Thoracic aorta (tissue), 2 donors: ENCODE measurements around the gene TMEM123. TPM values are rescaled to one million over a fixed set of nuclear protein-coding genes. Genes with fewer than 3 reads are reported as not detected.

Experiments
- ATAC-seq: fragments of 150-250 bp; one replicate; pipeline ENCODE4 v1.8.0; 2017; ENCODE audit warnings: low read depth; ENCODE audit not compliant: insufficient number of reproducible peaks, low FRiP score
- DNase-seq: peaks from one replicate; pipeline ENCODE4 v3.0.0-alpha.2; 2020; ENCODE audit warnings: low spot score
- H3K27ac ChIP-seq, 2 donors: fragments of 200-600 bp; sonication (generic); 1 replicate in 1 of 2; 2 replicates in 1 of 2; pipeline ENCODE4 v1.5.1; 2016; ENCODE audit warnings: mild to moderate bottlenecking in 2 of 2, moderate library complexity in 2 of 2
- H3K27me3 ChIP-seq: fragments of 200-600 bp; sonication (generic); replicated peaks from 2 replicates; pipeline ENCODE4 v1.6.0; 2016; ENCODE audit warnings: mild to moderate bottlenecking; ENCODE audit not compliant: insufficient read depth
- H3K36me3 ChIP-seq: fragments of 200-600 bp; sonication (generic); one replicate; pipeline ENCODE4 v1.5.1; 2016
- H3K4me1 ChIP-seq, 2 donors: fragments of 200-600 bp; sonication (generic); 1 replicate in 1 of 2; 2 replicates in 1 of 2; pipeline versions ENCODE4 v1.5.1 to v1.6.0; 2016; ENCODE audit warnings: low read depth in 2 of 2, mild to moderate bottlenecking in 1 of 2; ENCODE audit not compliant: control insufficient read depth in 1 of 2
- H3K4me3 ChIP-seq: fragments of 200-600 bp; sonication (generic); 2 replicates; pipeline ENCODE4 v1.5.1; 2016; ENCODE audit warnings: mild to moderate bottlenecking
- H3K9me3 ChIP-seq: fragments of 200-600 bp; sonication (generic); 2 replicates; pipeline ENCODE4 v1.5.1; 2016
- total RNA-seq, 2 donors: library from RNA; depleted of rRNA; stranded (reverse); fragments of >200 nt; gene quantifications; one replicate each; pipeline versions ENCODE4 v1.1.0 to v1.2.3, GENCODE V29; 2016
- TF ChIP-seq, protein P1 (sequence below): fragments of 200-600 bp; sonication (generic); IDR thresholded peaks from one replicate; pipeline ENCODE4 v1.5.1; 2019; ENCODE audit warnings: antibody characterized with exemption

The TMEM123 gene
- total RNA-seq, 2 donors from 2014 or later = 50.8 to 77.5 TPM

DNA sequence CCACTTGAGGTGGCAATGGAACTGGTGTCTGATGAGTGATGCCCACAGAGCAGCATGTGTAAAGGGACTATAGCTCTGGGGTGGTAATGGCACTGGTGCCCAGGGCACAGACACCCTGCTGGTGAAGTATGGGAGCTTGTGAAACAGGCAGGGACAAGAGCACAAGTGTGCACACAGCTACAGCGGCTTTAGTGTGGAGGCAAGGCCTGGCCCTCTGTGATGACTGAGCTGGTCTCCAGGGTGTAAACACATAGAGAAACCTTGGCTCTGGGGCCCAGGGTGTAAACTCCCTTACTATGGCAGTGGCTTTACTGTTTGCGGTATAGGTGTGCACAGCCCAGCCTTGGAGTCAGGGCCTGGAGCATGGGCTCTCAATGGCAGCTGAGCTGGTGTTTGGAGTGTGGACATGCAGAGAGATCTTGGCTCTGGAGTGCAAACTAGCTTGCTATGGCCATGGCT lies 59.3 kb downstream of the TMEM123 start:
- DNase-seq (no peak), ATAC-seq (no peak)
- peaks cover 22% of the 10 kb centered on the region for H3K36me3 ChIP-seq
- TF ChIP-seq, protein P1, sequence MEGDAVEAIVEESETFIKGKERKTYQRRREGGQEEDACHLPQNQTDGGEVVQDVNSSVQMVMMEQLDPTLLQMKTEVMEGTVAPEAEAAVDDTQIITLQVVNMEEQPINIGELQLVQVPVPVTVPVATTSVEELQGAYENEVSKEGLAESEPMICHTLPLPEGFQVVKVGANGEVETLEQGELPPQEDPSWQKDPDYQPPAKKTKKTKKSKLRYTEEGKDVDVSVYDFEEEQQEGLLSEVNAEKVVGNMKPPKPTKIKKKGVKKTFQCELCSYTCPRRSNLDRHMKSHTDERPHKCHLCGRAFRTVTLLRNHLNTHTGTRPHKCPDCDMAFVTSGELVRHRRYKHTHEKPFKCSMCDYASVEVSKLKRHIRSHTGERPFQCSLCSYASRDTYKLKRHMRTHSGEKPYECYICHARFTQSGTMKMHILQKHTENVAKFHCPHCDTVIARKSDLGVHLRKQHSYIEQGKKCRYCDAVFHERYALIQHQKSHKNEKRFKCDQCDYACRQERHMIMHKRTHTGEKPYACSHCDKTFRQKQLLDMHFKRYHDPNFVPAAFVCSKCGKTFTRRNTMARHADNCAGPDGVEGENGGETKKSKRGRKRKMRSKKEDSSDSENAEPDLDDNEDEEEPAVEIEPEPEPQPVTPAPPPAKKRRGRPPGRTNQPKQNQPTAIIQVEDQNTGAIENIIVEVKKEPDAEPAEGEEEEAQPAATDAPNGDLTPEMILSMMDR = no peak
- no peaks in the 10 kb centered on the region for H3K27me3 ChIP-seq
- H3K9me3 ChIP-seq = no peaks in the 10 kb centered on the region
- H3K4me1 ChIP-seq = peaks cover 0 to 3% of the 10 kb centered on the region in 2 donors
- H3K27ac ChIP-seq = no peak overlapping the region
- H3K4me3 ChIP-seq = no peak overlapping the region

DNA sequence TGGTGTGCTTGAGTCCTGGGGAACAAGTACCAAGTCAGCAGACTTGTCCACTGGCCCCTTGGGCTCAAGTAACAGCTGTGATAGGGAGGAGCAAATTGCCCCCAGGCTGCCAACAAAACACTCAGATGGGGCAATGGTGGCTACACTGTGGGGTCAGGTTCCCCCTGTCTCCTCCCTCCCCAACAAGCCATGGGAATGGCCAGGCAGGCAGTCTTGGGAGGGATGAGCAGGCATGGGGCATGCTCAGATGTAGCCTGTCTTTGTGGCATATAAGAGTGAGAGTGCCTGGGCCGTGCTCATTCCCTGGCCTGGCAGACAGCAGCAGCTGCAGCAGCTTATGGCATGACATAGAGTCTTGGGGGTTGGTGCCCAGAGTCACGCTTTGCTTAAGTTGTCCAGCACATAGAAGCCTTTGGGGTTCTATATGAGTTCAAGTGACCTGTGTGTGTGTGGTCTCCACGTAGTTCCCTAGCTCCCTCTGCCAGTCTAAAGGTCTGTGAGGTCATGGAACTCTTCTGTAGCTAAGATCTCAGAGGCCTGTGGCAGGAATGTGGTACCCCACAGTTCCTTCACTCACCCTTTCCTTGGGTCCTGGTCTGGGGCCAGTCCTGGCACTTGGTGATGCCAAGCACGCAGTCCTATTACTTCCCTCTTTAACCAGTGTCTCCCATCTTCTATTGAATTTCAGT lies 60.9 kb downstream of the TMEM123 start:
- Histone ChIP-seq H3K9me3 (no peaks in the 10 kb centered on the region), H3K27me3 (no peaks in the 10 kb centered on the region), H3K4me1 (no peaks in the 10 kb centered on the region), H3K36me3 (peaks cover 22% of the 10 kb centered on the region), H3K27ac (no peak overlapping the region), H3K4me3 (no peak overlapping the region)
- DNase-seq = no peak
- TF ChIP-seq, protein P1 = no peak
- no peak for ATAC-seq

DNA sequence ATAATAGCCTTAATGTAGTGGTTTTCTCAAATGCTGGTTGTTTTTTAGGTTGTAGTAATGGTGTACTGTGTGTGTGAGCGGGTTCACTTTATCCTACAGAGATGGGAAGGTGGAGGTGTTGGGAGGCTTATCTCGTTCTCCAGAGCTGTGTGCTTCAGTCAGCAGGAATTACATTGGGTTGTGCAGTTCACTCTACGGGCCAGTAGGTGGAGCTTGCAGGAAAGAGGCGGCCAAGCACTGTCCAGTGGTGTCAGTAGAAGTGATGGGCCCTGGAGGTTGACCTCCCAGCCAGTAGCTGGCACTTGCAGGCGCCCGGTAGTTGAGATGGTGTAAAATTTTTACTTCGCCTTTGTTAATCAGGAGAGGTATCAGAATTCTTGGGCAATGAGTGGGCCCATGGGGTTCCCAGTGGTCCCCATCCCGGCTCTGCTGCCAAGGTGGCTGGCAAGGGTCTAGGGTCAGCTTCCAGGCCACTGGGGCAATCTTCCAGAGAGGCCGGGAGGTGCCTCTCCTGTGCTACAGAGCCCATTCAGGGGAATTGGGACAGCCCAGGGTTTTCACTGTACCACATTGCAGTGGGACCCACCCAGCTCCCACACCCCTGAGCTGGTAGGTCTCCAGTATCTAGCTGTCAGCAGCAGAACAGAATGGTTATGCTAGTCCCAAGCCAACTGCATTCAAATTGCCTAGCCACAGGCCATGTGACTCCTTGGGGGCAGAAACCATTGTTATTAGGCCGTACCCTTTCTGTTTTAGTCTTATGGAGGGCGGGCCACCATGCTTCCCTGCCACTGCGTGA lies 61.7 kb downstream of the TMEM123 start:
- ATAC-seq (peak; percentile 36), DNase-seq (no peak)
- peaks cover 22% of the 10 kb centered on the region for H3K36me3 ChIP-seq
- TF ChIP-seq, protein P1 = peak; percentile 80
- H3K27me3 ChIP-seq = no peaks in the 10 kb centered on the region
- H3K9me3 ChIP-seq = no peaks in the 10 kb centered on the region
- H3K4me1 ChIP-seq = no peaks in the 10 kb centered on the region
- H3K27ac ChIP-seq = no peak overlapping the region
- no peak overlapping the region for H3K4me3 ChIP-seq

DNA sequence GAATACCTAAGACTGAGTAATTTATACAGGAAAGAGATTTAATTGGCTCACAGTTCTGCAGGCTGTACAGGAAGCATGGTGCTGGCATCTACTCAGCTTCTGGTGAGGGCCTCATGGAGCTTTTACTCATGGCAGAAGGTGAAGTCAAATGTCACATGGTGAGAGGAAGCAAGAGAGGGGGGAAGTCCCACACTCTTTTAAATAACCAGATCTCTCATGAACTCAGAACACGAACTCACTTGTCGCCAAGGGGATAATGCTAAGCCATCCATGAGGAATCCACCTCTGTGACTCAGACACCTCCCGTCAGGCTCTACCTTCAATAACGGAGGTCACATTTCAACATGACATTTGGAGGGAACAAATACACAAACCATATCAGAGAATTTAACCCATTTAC lies 63.3 kb downstream of the TMEM123 start:
- no peak overlapping the region for H3K27ac ChIP-seq
- TF ChIP-seq, protein P1 = no peak
- no peaks in the 10 kb centered on the region for H3K27me3 ChIP-seq
- DNase-seq (no peak), ATAC-seq (no peak)
- no peaks in the 10 kb centered on the region for H3K9me3 ChIP-seq
- no peaks in the 10 kb centered on the region for H3K4me1 ChIP-seq
- peaks cover 23% of the 10 kb centered on the region for H3K36me3 ChIP-seq
- no peak overlapping the region for H3K4me3 ChIP-seq

DNA sequence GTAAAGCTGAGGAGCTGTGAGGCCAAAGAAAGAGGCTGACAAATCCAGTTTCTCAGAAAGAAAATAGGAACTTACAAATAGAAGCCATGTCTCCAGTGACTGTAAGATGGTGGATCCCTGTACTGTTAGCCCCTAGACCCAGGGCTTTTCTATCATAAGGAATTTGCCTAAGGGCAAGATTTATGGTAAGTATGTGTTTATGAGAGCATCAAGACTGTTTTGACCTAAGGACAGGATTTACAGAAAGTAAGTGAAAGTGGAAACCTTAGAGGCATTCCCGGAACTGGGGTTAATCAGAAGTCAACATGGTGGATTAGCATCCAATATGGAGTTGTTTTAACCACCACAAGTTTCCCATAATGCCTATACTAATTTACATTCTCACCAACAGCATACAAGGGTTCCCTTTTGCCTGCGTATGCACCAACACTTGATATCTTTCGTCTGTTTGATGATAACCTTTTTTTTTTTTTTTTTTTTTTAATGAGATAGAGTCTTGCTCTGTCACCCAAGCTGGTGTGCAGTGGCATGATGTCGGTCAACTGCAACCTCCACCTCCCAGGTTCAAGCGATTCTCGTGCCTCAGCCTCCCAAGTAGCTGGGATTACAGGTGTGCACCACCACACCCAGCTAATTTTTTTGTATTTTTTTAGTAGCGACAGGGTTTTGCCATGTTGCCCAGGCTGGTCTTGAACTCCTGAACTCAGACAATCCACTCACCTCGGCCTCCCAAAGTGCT lies 65.4 kb downstream of the TMEM123 start:
- no peak overlapping the region for H3K27ac ChIP-seq
- TF ChIP-seq, protein P1 = no peak
- H3K36me3 ChIP-seq = peaks cover 16% of the 10 kb centered on the region
- no peaks in the 10 kb centered on the region for H3K27me3 ChIP-seq
- no peaks in the 10 kb centered on the region for H3K9me3 ChIP-seq
- no peak for DNase-seq
- no peak overlapping the region for H3K4me3 ChIP-seq
- no peaks in the 10 kb centered on the region for H3K4me1 ChIP-seq
- no peak for ATAC-seq
